Frontal cortex (tissue), 1 donor: ENCODE measurements around the gene PAFAH1B1. TPM values are rescaled to one million over a fixed set of nuclear protein-coding genes. Genes with fewer than 3 reads are reported as not detected.

Experiments
- small RNA-seq: library from RNA; depleted of rRNA; stranded (forward); fragments of <200 nt; gene quantifications from one replicate; pipeline ENCODE3, GENCODE V24; 2014
- total RNA-seq: library from RNA; depleted of rRNA; stranded (reverse); fragments of >200 nt; gene quantifications from one replicate; pipeline ENCODE4 v1.2.3, GENCODE V29; 2014

The PAFAH1B1 gene
- total RNA-seq, 1 donor from 2014 or later = 281 TPM

Small RNA genes within 50 kb of the gene (small RNA-seq; reads per million reads assigned to genes)
- gene MIR6776 = not detected
- gene RN7SL608P = 0.08 reads per million

Other genes with a start within 250 kb of the PAFAH1B1 start
- 7.7 TPM for gene MNT, start 192.6 kb upstream of the PAFAH1B1 start, total RNA-seq
- 15.1 TPM for gene METTL16, start 81.8 kb upstream of the PAFAH1B1 start, total RNA-seq
- 24.1 TPM for gene CLUH, start 118.1 kb downstream of the PAFAH1B1 start, total RNA-seq
- 1.2 TPM for gene CCDC92B, start 156.0 kb downstream of the PAFAH1B1 start, total RNA-seq
- gene RAP1GAP2, start 202.8 kb downstream of the PAFAH1B1 start, total RNA-seq = 25.3 TPM